IMR-90 (cell line): Measurements from ENCODE around the gene OPCML. TPM values are rescaled to one million over a fixed set of nuclear protein-coding genes. Genes with fewer than 3 reads are reported as not detected.

Experiments
- ATAC-seq: fragments of 200-7000 bp; cut with Tn5 transposase; 2 replicates; pipeline ENCODE4 v1.9.1; 2020; ENCODE audit warnings: low read depth, mild to moderate bottlenecking, moderate library complexity
- BruUV-seq: library from RNA; stranded (reverse); fragments of 400-500 nt; replicated peaks from 2 replicates; lab custom pipeline; 2021; lab: Mats Ljungman, UMichigan
- CTCF ChIA-PET: fragments of 300-600 bp; formaldehyde crosslinking; extraction: SDS; loops from one replicate; lab custom pipeline; 2021; ENCODE audit warnings: antibody characterized with exemption; lab: Yijun Ruan, JAX
- POLR2A ChIA-PET: fragments of 300-600 bp; sonication (Branson Sonifier 250); formaldehyde crosslinking; loops from one replicate; lab custom pipeline; 2022; ENCODE audit warnings: antibody characterized with exemption; ENCODE audit not compliant: unreplicated experiment; lab: Charles Lee
- DNase-seq: peaks from one replicate; pipeline ENCODE4 v3.0.0; 2013
- H2AFZ ChIP-seq: replicated peaks from 2 replicates; pipeline ENCODE3; 2013; ENCODE audit warnings: low read length, mild to moderate bottlenecking; ENCODE audit not compliant: poor library complexity
- H2AK5ac ChIP-seq: 2 replicates; pipeline ENCODE4 v1.6.1; 2013; ENCODE audit warnings: low read depth, low read length, inconsistent platforms
- H2AK9ac ChIP-seq: replicated peaks from 2 replicates; pipeline ENCODE3; 2013; ENCODE audit warnings: mild to moderate bottlenecking, low read depth, low read length, moderate library complexity; ENCODE audit not compliant: poor library complexity
- H2BK120ac ChIP-seq: 2 replicates; pipeline ENCODE4 v1.6.1; 2013; ENCODE audit warnings: low read depth, low read length, inconsistent platforms
- H2BK15ac ChIP-seq: 3 replicates; pipeline ENCODE4 v1.6.1; 2013; ENCODE audit warnings: low read depth, low read length, inconsistent platforms
- H2BK20ac ChIP-seq: 2 replicates; pipeline ENCODE4 v1.6.1; 2013; ENCODE audit warnings: low read depth, mild to moderate bottlenecking, inconsistent platforms, low read length, moderate library complexity
- H2BK5ac ChIP-seq: 2 replicates; pipeline ENCODE4 v1.6.1; 2013; ENCODE audit warnings: mild to moderate bottlenecking, low read depth, low read length, inconsistent platforms; ENCODE audit not compliant: poor library complexity, severe bottlenecking
- H3K14ac ChIP-seq: replicated peaks from 2 replicates; pipeline ENCODE4 v1.6.1; 2013; ENCODE audit warnings: low read depth, low read length, inconsistent platforms
- H3K18ac ChIP-seq: 2 replicates; pipeline ENCODE4 v1.6.1; 2013; ENCODE audit warnings: low read depth, low read length, control low read depth
- H3K23ac ChIP-seq: 2 replicates; pipeline ENCODE4 v1.6.1; 2013; ENCODE audit warnings: low read depth, low read length, inconsistent platforms
- H3K27ac ChIP-seq: 2 replicates; pipeline ENCODE4 v1.5.1; 2013; ENCODE audit warnings: mild to moderate bottlenecking, control low read depth, low read length; ENCODE audit not compliant: insufficient read depth
- H3K27me3 ChIP-seq: 2 replicates; pipeline ENCODE4 v1.6.1; 2013; ENCODE audit warnings: low read length; ENCODE audit not compliant: control insufficient read depth, insufficient read depth
- H3K36me3 ChIP-seq: 2 replicates; pipeline ENCODE4 v1.6.1; 2013; ENCODE audit warnings: low read length, mixed read lengths; ENCODE audit not compliant: control insufficient read depth, insufficient read depth
- H3K4ac ChIP-seq: 2 replicates; pipeline ENCODE4 v1.6.1; 2013; ENCODE audit warnings: low read depth, low read length, inconsistent platforms
- H3K4me1 ChIP-seq: 2 replicates; pipeline ENCODE4 v1.6.1; 2013; ENCODE audit warnings: low read length, mixed read lengths; ENCODE audit not compliant: control insufficient read depth, insufficient read depth
- H3K4me2 ChIP-seq: 2 replicates; pipeline ENCODE4 v1.6.1; 2013; ENCODE audit warnings: low read depth, mild to moderate bottlenecking, control low read depth, low read length, moderate library complexity
- H3K4me3 ChIP-seq: 2 replicates; pipeline ENCODE4 v1.5.1; 2013; ENCODE audit warnings: low read depth, mild to moderate bottlenecking, control low read depth, low read length, moderate library complexity; ENCODE audit not compliant: insufficient read depth
- H3K56ac ChIP-seq: 2 replicates; pipeline ENCODE4 v1.6.1; 2013; ENCODE audit warnings: low read length, inconsistent platforms; ENCODE audit not compliant: insufficient read depth; ENCODE audit errors: extremely low read depth
- H3K79me1 ChIP-seq, 2 experiments: 2 replicates each; pipeline ENCODE4 v1.6.1; 2013; ENCODE audit warnings: low read length in 2 of 2, inconsistent platforms in 1 of 2, low read depth in 1 of 2
- H3K9ac ChIP-seq: 2 replicates; pipeline ENCODE4 v1.6.1; 2013; ENCODE audit warnings: low read depth, low read length, control low read depth
- H3K9me1 ChIP-seq: 2 replicates; pipeline ENCODE4 v1.6.1; 2013; ENCODE audit warnings: low read length, inconsistent platforms; ENCODE audit not compliant: insufficient read depth
- H3K9me3 ChIP-seq: 2 replicates; pipeline ENCODE4 v1.6.1; 2013; ENCODE audit warnings: low read length; ENCODE audit not compliant: control insufficient read depth, insufficient read depth
- H4K20me1 ChIP-seq: 2 replicates; pipeline ENCODE4 v1.6.1; 2013; ENCODE audit warnings: low read length, inconsistent platforms; ENCODE audit not compliant: insufficient read depth
- H4K5ac ChIP-seq: 2 replicates; pipeline ENCODE4 v1.6.1; 2013; ENCODE audit warnings: mild to moderate bottlenecking, low read depth, low read length, control low read depth
- H4K8ac ChIP-seq, 2 experiments: 2 replicates each; pipeline ENCODE4 v1.6.1; 2013; ENCODE audit warnings: low read depth in 2 of 2, low read length in 2 of 2, control low read depth in 1 of 2, inconsistent platforms in 1 of 2
- H4K91ac ChIP-seq: 2 replicates; pipeline ENCODE4 v1.6.1; 2013; ENCODE audit warnings: low read depth, low read length, inconsistent platforms; ENCODE audit not compliant: insufficient read depth
- BHLHE40 ChIP-seq: fragments of 150-350 bp; IDR thresholded peaks from 2 replicates; pipeline ENCODE4 v1.6.1; 2016; ENCODE audit warnings: mild to moderate bottlenecking, low read depth, low read length
- CEBPB ChIP-seq: IDR thresholded peaks from 2 replicates; pipeline ENCODE4 v1.6.1; 2012; ENCODE audit warnings: low read depth, low read length, improper control_type of control experiment
- CHD1 ChIP-seq: IDR thresholded peaks from 2 replicates; pipeline ENCODE4 v1.6.1; 2012; ENCODE audit warnings: low read depth, low read length, improper control_type of control experiment
- CTCF ChIP-seq: conservative IDR thresholded peaks from 2 replicates; pipeline ENCODE4 v1.5.1; 2012; ENCODE audit warnings: mild to moderate bottlenecking, low read depth, low read length, improper control_type of control experiment
- ELK1 ChIP-seq: fragments of 150-350 bp; IDR thresholded peaks from 2 replicates; pipeline ENCODE4 v1.6.1; 2016; ENCODE audit warnings: low read depth, mild to moderate bottlenecking, low read length, moderate library complexity, borderline replicate concordance
- FOS ChIP-seq: fragments of 150-350 bp; IDR thresholded peaks from 2 replicates; pipeline ENCODE4 v1.6.1; 2016; ENCODE audit warnings: low read depth, low read length
- MAFK ChIP-seq: IDR thresholded peaks from 2 replicates; pipeline ENCODE4 v1.6.1; 2012; ENCODE audit warnings: low read depth, low read length, improper control_type of control experiment
- MAZ ChIP-seq: IDR thresholded peaks from 2 replicates; pipeline ENCODE4 v1.6.1; 2012; ENCODE audit warnings: low read depth, mild to moderate bottlenecking, low read length, improper control_type of control experiment, moderate library complexity, borderline replicate concordance
- MXI1 ChIP-seq: IDR thresholded peaks from 2 replicates; pipeline ENCODE4 v1.6.1; 2012; ENCODE audit warnings: low read depth, mild to moderate bottlenecking, low read length, moderate library complexity, borderline replicate concordance
- NFE2L2 ChIP-seq: fragments of 150-350 bp; IDR thresholded peaks from 2 replicates; pipeline ENCODE4 v1.6.1; 2016; ENCODE audit warnings: low read depth, mild to moderate bottlenecking, low read length
- POLR2A ChIP-seq: IDR thresholded peaks from 2 replicates; pipeline ENCODE4 v1.6.1; 2012; ENCODE audit warnings: mild to moderate bottlenecking, low read depth, low read length
- RAD21 ChIP-seq: IDR thresholded peaks from 2 replicates; pipeline ENCODE4 v1.6.1; 2012; ENCODE audit warnings: low read length, improper control_type of control experiment
- RCOR1 ChIP-seq: IDR thresholded peaks from 2 replicates; pipeline ENCODE4 v1.6.1; 2012; ENCODE audit warnings: mild to moderate bottlenecking, low read length, improper control_type of control experiment; ENCODE audit not compliant: insufficient replicate concordance
- RFX5 ChIP-seq: IDR thresholded peaks from 2 replicates; pipeline ENCODE4 v1.8.0; 2012; ENCODE audit warnings: low read depth, mild to moderate bottlenecking, low read length, moderate library complexity
- SMC3 ChIP-seq: fragments of 150-350 bp; IDR thresholded peaks from 2 replicates; pipeline ENCODE4 v1.6.1; 2016; ENCODE audit warnings: low read depth, mild to moderate bottlenecking, antibody characterized with exemption, low read length, moderate library complexity
- USF2 ChIP-seq: fragments of 150-350 bp; IDR thresholded peaks from 2 replicates; pipeline ENCODE4 v1.6.1; 2017; ENCODE audit warnings: mild to moderate bottlenecking, antibody characterized with exemption, low read length, low read depth
- WGBS, 2 experiments: methylation state at CpG; one replicate each; pipeline versions ENCODE4 v1.1.5 to v1.1.7; 2013; ENCODE audit warnings: missing lambda C conversion rate in 2 of 2; ENCODE audit not compliant: insufficient read length in 1 of 2; ENCODE audit errors: extremely low coverage in 2 of 2; 5-methylcytosine and 5-hydroxymethylcytosine counted together
- dilution Hi-C: fragments of 300-500 bp; cut with HindIII; formaldehyde crosslinking; loops from one replicate; pipeline ENCODE4 v1.14.3; 2018; ENCODE audit warnings: low sequenced_read_pairs; ENCODE audit not compliant: unreplicated experiment
- in situ Hi-C: fragments of 300-500 bp; cut with MboI; formaldehyde crosslinking; loops from 3 replicates; pipeline ENCODE4 v1.14.3; 2019; ENCODE audit warnings: low sequenced_read_pairs, inconsistent platforms, mixed read lengths
- intact Hi-C: fragments of 100-400 bp; cut with micrococcal nuclease; formaldehyde crosslinking; loops from 2 replicates; pipeline ENCODE4 v1.10.0; 2022
- polyA plus RNA-seq, 3 experiments: library from polyadenylated mRNA; depleted of rRNA; stranded (reverse); fragments of >200 nt; gene quantifications; 2 replicates each; pipeline ENCODE4 v1.2.3, GENCODE V29; 2012; ENCODE audit warnings: low replicate concordance in 1 of 3
- total RNA-seq: library from RNA; depleted of rRNA; stranded (reverse); fragments of >200 nt; gene quantifications from 2 replicates; pipeline ENCODE4 v1.2.3, GENCODE V29; 2012

OPCML gene
- total and polyA plus RNA-seq, 2 of the 4 experiments (the other 2 are of a cell fraction), result under 0.01 to 2.6 TPM

GRCh38 chr11:132402071-132402684, 1130.1 kb downstream of the OPCML start:
- Histone ChIP-seq H3K23ac (no peak overlapping the region), H4K20me1 (no peaks in the 10 kb centered on the region), H3K27ac (no peak overlapping the region), H2BK120ac (no peak overlapping the region), H4K5ac (no peak overlapping the region), H3K4me2 (no peak overlapping the region), H3K9ac (no peak overlapping the region), H2BK5ac (no peak overlapping the region), H3K14ac (no peak overlapping the region), H2AFZ (peak overlapping the region; percentile 21), H3K9me3 (no peaks in the 10 kb centered on the region), H3K4ac (no peak overlapping the region), H3K56ac (no peak overlapping the region), H3K79me1 (no peaks in the 10 kb centered on the region), H2AK5ac (no peak overlapping the region), H3K36me3 (no peaks in the 10 kb centered on the region), H2BK20ac (no peak overlapping the region), H3K4me3 (no peak overlapping the region), H2AK9ac (no peak overlapping the region), H3K4me1 (no peaks in the 10 kb centered on the region), H4K91ac (no peak overlapping the region), H2BK15ac (no peak overlapping the region), H3K27me3 (no peaks in the 10 kb centered on the region; the same call in 1 of the 2 replicates), H3K18ac (no peak overlapping the region), H4K8ac (no peak overlapping the region), H3K9me1 (no peaks in the 10 kb centered on the region)
- ChIA-PET POLR2A (no interaction called here), CTCF (interaction anchor here (0.5 to 1.2 kb wide), 7 partner anchors 11 to 663 kb away, joined by 3 to 7 read pairs (median 3); no protein-coding TSS in a partner anchor)
- peak; percentile 51 for DNase-seq
- no TSS peak for BruUV-seq
- whole genome bisulfite sequencing, 2 experiments, result no CpG with 5 or more reads among the region's 8 CpGs
- dilution Hi-C loops, result no loop called here
- in situ Hi-C loops, result no loop called here
- peak; percentile 70 for TF ChIP-seq SMC3
- no peak for TF ChIP-seq MAZ
- TF ChIP-seq RFX5, result no peak
- TF ChIP-seq BHLHE40, result no peak
- no peak for TF ChIP-seq NFE2L2
- no peak for TF ChIP-seq MAFK
- peak; percentile 60 for TF ChIP-seq CTCF
- TF ChIP-seq FOS, result no peak
- TF ChIP-seq CEBPB, result no peak
- no peak for TF ChIP-seq POLR2A
- TF ChIP-seq MXI1, result no peak
- TF ChIP-seq CHD1, result no peak
- TF ChIP-seq USF2, result no peak
- TF ChIP-seq RCOR1, result no peak
- peak; percentile 85 for TF ChIP-seq RAD21
- no peak for TF ChIP-seq ELK1
- intact Hi-C loops, result loop anchor here (1.0 to 2.0 kb wide), 3 partner anchors 535 to 707 kb away; no protein-coding TSS in a partner anchor
- peak; percentile 88 for ATAC-seq
